AG04450 (cell line): Measurements from ENCODE around the gene NUP98. TPM values are rescaled to one million over a fixed set of nuclear protein-coding genes. Genes with fewer than 3 reads are reported as not detected.

ENCODE experiments used
- CTCF ChIA-PET: fragments of 300-600, 350-600 bp; formaldehyde crosslinking; extraction: SDS; loops from one replicate; lab custom pipeline; 2022; ENCODE audit warnings: antibody characterized with exemption, inconsistent platforms; lab: Charles Lee
- POLR2A ChIA-PET: fragments of 350-600 bp; formaldehyde crosslinking; extraction: SDS; loops from one replicate; lab custom pipeline; 2021; ENCODE audit warnings: antibody characterized with exemption, inconsistent platforms; lab: Yijun Ruan, JAX
- DNase-seq: peaks from one replicate; pipeline ENCODE4 v3.0.0-alpha.2; 2011; ENCODE audit warnings: low read depth, low spot score
- H3K27ac ChIP-seq: one replicate; pipeline ENCODE4 v1.5.1; 2012; ENCODE audit warnings: low read depth, low read length, control low read depth
- H3K27me3 ChIP-seq: one replicate; pipeline ENCODE4 v1.6.0; 2012; ENCODE audit warnings: low read length; ENCODE audit not compliant: control insufficient read depth, insufficient read depth
- H3K4me3 ChIP-seq: 2 replicates; pipeline ENCODE4 v1.5.1; 2011; ENCODE audit warnings: mild to moderate bottlenecking, low read depth, low read length, control low read depth
- H3K9me3 ChIP-seq: 2 replicates; pipeline ENCODE4 v1.5.1; 2012; ENCODE audit warnings: low read length; ENCODE audit not compliant: control insufficient read depth, insufficient read depth
- CTCF ChIP-seq: IDR thresholded peaks from 2 replicates; pipeline ENCODE4 v1.5.1; 2011; ENCODE audit warnings: low read depth, low read length, control low read depth, inconsistent platforms
- polyA plus RNA-seq: library from polyadenylated mRNA; depleted of rRNA; stranded (reverse); fragments of >200 nt; gene quantifications from 2 replicates; pipeline ENCODE4 v1.2.3, GENCODE V29; 2011

NUP98 gene
- polyA plus RNA-seq, 1 experiment = 90.7 TPM

- TF ChIP-seq CTCF = no peak
- CTCF ChIA-PET = no interaction called here
- no peak for DNase-seq
- no peak overlapping the region for H3K4me3 ChIP-seq
- no peaks in the 10 kb centered on the region for H3K9me3 ChIP-seq
- no peak overlapping the region for H3K27ac ChIP-seq
- no peaks in the 10 kb centered on the region for H3K27me3 ChIP-seq
- POLR2A ChIA-PET = no interaction called here
Measured at GRCh38 chr11:3686751-3687150, 110.6 kb downstream of the NUP98 start.

- POLR2A ChIA-PET = no interaction called here
- DNase-seq = no peak
- CTCF ChIA-PET = no interaction called here
- no peak overlapping the region for H3K27ac ChIP-seq
- no peaks in the 10 kb centered on the region for H3K9me3 ChIP-seq
- no peaks in the 10 kb centered on the region for H3K27me3 ChIP-seq
- no peak for TF ChIP-seq CTCF
- H3K4me3 ChIP-seq = no peak overlapping the region
Measured at GRCh38 chr11:3685923-3686322, 111.4 kb downstream of the NUP98 start.

GRCh38 chr11:3684819-3685172, 112.6 kb downstream of the NUP98 start:
- no peak overlapping the region for H3K4me3 ChIP-seq
- TF ChIP-seq CTCF = no peak
- H3K9me3 ChIP-seq = no peaks in the 10 kb centered on the region
- no peak for DNase-seq
- POLR2A ChIA-PET = no interaction called here
- CTCF ChIA-PET = no interaction called here
- H3K27me3 ChIP-seq = no peaks in the 10 kb centered on the region
- H3K27ac ChIP-seq = no peak overlapping the region

- no peak for DNase-seq
- CTCF ChIA-PET = no interaction called here
- POLR2A ChIA-PET = interaction anchor here (0.9 kb wide), 1 partner anchor 11 kb away, joined by 3 read pairs; no protein-coding TSS in a partner anchor
Measured at GRCh38 chr11:3684129-3684818, 113.1 kb downstream of the NUP98 start.

More at GRCh38 chr11:3684129-3684818, 113.1 kb downstream of the NUP98 start:
- no peaks in the 10 kb centered on the region for H3K27me3 ChIP-seq
- no peak overlapping the region for H3K27ac ChIP-seq
- no peaks in the 10 kb centered on the region for H3K9me3 ChIP-seq
- no peak for TF ChIP-seq CTCF
- H3K4me3 ChIP-seq = no peak overlapping the region
